ENCODE data around the gene HCRT.

The HCRT gene

GRCh38 chr17:42136654-42137051 lies 48.6 kb downstream of the HCRT start:
- no peak for DNase-seq

GRCh38 chr17:42135664-42136653 lies 49.3 kb downstream of the HCRT start:
- DNase-seq: peak in 1 of 2 experiments; percentile 68

- no peak for DNase-seq
These were observed 50.1 kb downstream of the HCRT start for GRCh38 chr17:42135151-42135550.
